Fibroblast of lung (primary cell): ENCODE results near the gene SMIM26. TPM values are rescaled to one million over a fixed set of nuclear protein-coding genes. Genes with fewer than 3 reads are reported as not detected.

Experiments
- DNase-seq, 2 donors: peaks; one replicate each; pipeline versions ENCODE4 v3.0.0 to v3.0.0-alpha.2; 2010; ENCODE audit warnings: low read depth in 2 of 2
- H2AFZ ChIP-seq: 2 replicates; pipeline ENCODE4 v1.5.1; 2012; ENCODE audit warnings: low read length, control low read depth, inconsistent platforms
- H3K27ac ChIP-seq: 2 replicates; pipeline ENCODE4 v1.5.1; 2011; ENCODE audit warnings: low read length, control low read depth; ENCODE audit not compliant: insufficient read depth
- H3K27me3 ChIP-seq: 2 replicates; pipeline ENCODE4 v1.5.1; 2011; ENCODE audit warnings: mild to moderate bottlenecking, low read length; ENCODE audit not compliant: control insufficient read depth, insufficient read depth
- H3K36me3 ChIP-seq: 2 replicates; pipeline ENCODE4 v1.5.1; 2011; ENCODE audit warnings: low read length; ENCODE audit not compliant: control insufficient read depth, insufficient read depth
- H3K4me1 ChIP-seq: 2 replicates; pipeline ENCODE4 v1.5.1; 2011; ENCODE audit warnings: low read length; ENCODE audit not compliant: control insufficient read depth, insufficient read depth; ENCODE audit errors: extremely low read depth
- H3K4me2 ChIP-seq: 2 replicates; pipeline ENCODE4 v1.5.1; 2011; ENCODE audit warnings: low read length, control low read depth; ENCODE audit not compliant: insufficient read depth; ENCODE audit errors: extremely low read depth
- H3K4me3 ChIP-seq, 4 experiments: fragments of 200-600 bp in 1 of 4; sonication (generic) in 1 of 4; replicated peaks in 1 of 4; 2 replicates each; pipeline ENCODE4 v1.5.1; 2011 to 2016; ENCODE audit warnings: low read length in 4 of 4, low read depth in 3 of 4, mild to moderate bottlenecking in 3 of 4, control low read depth in 2 of 4, inconsistent platforms in 1 of 4, mixed read lengths in 1 of 4; ENCODE audit not compliant: insufficient read depth in 1 of 4; ENCODE audit errors: control extremely low read depth in 1 of 4
- H3K79me2 ChIP-seq: 2 replicates; pipeline ENCODE4 v1.5.1; 2012; ENCODE audit warnings: mild to moderate bottlenecking, low read length, inconsistent platforms; ENCODE audit not compliant: control insufficient read depth, insufficient read depth
- H3K9ac ChIP-seq: 2 replicates; pipeline ENCODE4 v1.5.1; 2011; ENCODE audit warnings: mild to moderate bottlenecking, low read length, control low read depth; ENCODE audit not compliant: insufficient read depth
- H3K9me3 ChIP-seq: 2 replicates; pipeline ENCODE4 v1.5.1; 2012; ENCODE audit warnings: low read depth, low read length; ENCODE audit not compliant: control insufficient read depth, insufficient read depth
- H4K20me1 ChIP-seq: 2 replicates; pipeline ENCODE4 v1.5.1; 2011; ENCODE audit warnings: low read length; ENCODE audit not compliant: control insufficient read depth, insufficient read depth; ENCODE audit errors: extremely low read depth
- EZH2 ChIP-seq: IDR thresholded peaks from 2 replicates; pipeline ENCODE4 v1.5.1; 2012; ENCODE audit warnings: low read length, control low read depth, mild to moderate bottlenecking; ENCODE audit errors: missing control alignments
- polyA plus RNA-seq, 2 donors: library from polyadenylated mRNA; depleted of rRNA in 1 of 2; stranded (reverse) in 1 of 2; unstranded in 1 of 2; fragments of >200 nt; gene quantifications; 2 replicates each; pipeline ENCODE4 v1.2.1, GENCODE V29; 2011 to 2012; ENCODE audit warnings: missing spikeins in 1 of 2
- total RNA-seq: library from RNA; depleted of rRNA; stranded (reverse); fragments of >200 nt; gene quantifications from 2 replicates; pipeline ENCODE4 v1.2.1, GENCODE V29; 2014
- TF ChIP-seq, protein P1 (sequence below), 2 donors: IDR thresholded peaks in 1 of 2; conservative IDR thresholded peaks in 1 of 2; 1 replicate in 1 of 2; 2 replicates in 1 of 2; pipeline ENCODE4 v1.5.1; 2011 to 2012; ENCODE audit warnings: low read length in 2 of 2, control low read depth in 1 of 2, inconsistent platforms in 1 of 2, low read depth in 1 of 2, mild to moderate bottlenecking in 1 of 2

The SMIM26 gene
- total and polyA plus RNA-seq, 2 donors (not counting 1 experiment from before 2014, with no cell fraction given), result 81.8 to 115 TPM

DNA sequence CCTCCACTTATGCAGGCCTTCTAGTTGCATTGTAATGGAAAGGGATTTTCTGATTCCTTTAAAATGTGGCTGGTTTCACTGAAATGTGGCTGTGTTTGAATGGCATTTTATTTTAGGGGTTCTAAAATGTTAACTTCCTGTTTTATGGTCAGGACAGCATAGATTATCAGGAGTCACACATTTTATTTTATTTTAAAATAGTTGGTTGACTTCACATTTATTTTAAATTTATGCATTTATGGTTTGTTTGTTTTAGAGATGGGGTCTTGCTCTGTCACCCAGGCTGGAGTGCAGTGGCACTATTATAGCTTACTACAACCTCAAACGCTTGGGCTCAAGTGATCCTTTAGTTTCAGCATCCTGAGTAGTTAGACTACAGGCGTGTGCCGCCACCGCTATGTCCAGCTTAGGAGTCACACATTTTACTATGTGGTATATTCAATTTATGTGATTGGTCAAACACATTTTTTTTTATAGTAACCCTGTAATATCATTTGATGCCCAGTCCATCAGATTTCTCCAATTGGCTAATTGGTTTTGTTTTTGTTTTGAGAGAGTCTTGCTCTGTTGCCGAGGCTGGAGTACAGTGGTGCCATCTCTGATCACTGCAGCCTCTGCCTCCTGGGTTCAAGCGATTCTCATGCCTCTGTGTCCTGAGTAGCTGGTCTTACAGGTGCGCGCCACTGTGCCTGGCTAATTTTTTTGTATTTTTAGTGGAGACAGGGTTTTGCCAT lies 22.9 kb downstream of the SMIM26 start:
- no peaks in the 10 kb centered on the region for H3K4me1 ChIP-seq
- H3K9me3 ChIP-seq, result no peaks in the 10 kb centered on the region
- no peak overlapping the region for H3K4me3 ChIP-seq
- no peak overlapping the region for H2AFZ ChIP-seq
- no peaks in the 10 kb centered on the region for H4K20me1 ChIP-seq
- no peaks in the 10 kb centered on the region for H3K27me3 ChIP-seq
- TF ChIP-seq, protein P1, sequence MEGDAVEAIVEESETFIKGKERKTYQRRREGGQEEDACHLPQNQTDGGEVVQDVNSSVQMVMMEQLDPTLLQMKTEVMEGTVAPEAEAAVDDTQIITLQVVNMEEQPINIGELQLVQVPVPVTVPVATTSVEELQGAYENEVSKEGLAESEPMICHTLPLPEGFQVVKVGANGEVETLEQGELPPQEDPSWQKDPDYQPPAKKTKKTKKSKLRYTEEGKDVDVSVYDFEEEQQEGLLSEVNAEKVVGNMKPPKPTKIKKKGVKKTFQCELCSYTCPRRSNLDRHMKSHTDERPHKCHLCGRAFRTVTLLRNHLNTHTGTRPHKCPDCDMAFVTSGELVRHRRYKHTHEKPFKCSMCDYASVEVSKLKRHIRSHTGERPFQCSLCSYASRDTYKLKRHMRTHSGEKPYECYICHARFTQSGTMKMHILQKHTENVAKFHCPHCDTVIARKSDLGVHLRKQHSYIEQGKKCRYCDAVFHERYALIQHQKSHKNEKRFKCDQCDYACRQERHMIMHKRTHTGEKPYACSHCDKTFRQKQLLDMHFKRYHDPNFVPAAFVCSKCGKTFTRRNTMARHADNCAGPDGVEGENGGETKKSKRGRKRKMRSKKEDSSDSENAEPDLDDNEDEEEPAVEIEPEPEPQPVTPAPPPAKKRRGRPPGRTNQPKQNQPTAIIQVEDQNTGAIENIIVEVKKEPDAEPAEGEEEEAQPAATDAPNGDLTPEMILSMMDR (conservative IDR thresholded peaks at IDR 0.05 in 1 of 2, IDR thresholded peaks at IDR 0.05 in 1 of 2; ENCODE audit: low read depth in 1 of 2, low read length in 2 of 2), result no peak
- no peak for TF ChIP-seq EZH2
- DNase-seq, result no peak
- H3K79me2 ChIP-seq, result peaks cover 6% of the 10 kb centered on the region
- H3K9ac ChIP-seq, result no peak overlapping the region
- no peak overlapping the region for H3K4me2 ChIP-seq
- H3K27ac ChIP-seq, result no peak overlapping the region
- H3K36me3 ChIP-seq, result no peaks in the 10 kb centered on the region

- no peaks in the 10 kb centered on the region for H3K9me3 ChIP-seq
- H3K79me2 ChIP-seq, result no peaks in the 10 kb centered on the region
- no peak overlapping the region for H3K4me2 ChIP-seq
- H3K27me3 ChIP-seq, result no peaks in the 10 kb centered on the region
- no peaks in the 10 kb centered on the region for H4K20me1 ChIP-seq
- H2AFZ ChIP-seq, result no peak overlapping the region
- H3K4me3 ChIP-seq, result no peak overlapping the region
- TF ChIP-seq, protein P1 (conservative IDR thresholded peaks at IDR 0.05 in 1 of 2, IDR thresholded peaks at IDR 0.05 in 1 of 2; ENCODE audit: low read depth in 1 of 2, low read length in 2 of 2), result no peak
- no peak for TF ChIP-seq EZH2
- no peak overlapping the region for H3K27ac ChIP-seq
- no peak for DNase-seq
- H3K9ac ChIP-seq, result no peak overlapping the region
- peaks cover 2% of the 10 kb centered on the region for H3K36me3 ChIP-seq
- H3K4me1 ChIP-seq, result no peaks in the 10 kb centered on the region
Measured at GRCh38 chr20:18596270-18596669, 29.0 kb downstream of the SMIM26 start.

DNA sequence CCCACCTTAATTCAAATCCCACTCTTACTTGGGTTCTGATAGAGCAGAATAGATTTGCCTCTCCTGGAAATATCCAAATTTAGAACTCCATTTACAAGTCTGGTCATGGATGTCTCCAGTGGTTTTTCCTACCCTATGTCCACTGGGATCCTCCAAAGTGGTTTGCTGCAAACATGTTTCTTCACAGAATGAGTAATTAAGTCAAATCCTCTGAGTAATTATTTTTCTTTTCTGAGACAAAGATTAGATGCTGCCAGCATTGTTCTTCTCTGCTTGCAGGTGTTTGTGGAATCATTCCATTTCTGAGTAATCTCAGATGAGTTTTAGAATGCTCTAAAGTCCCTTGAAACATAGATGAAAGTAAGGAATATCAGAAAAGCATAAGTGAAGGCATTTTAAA lies 42.5 kb downstream of the SMIM26 start:
- TF ChIP-seq EZH2, result no peak
- TF ChIP-seq, protein P1 (conservative IDR thresholded peaks at IDR 0.05 in 1 of 2, IDR thresholded peaks at IDR 0.05 in 1 of 2; ENCODE audit: low read depth in 1 of 2, low read length in 2 of 2), result no peak
- no peaks in the 10 kb centered on the region for H3K27me3 ChIP-seq
- no peaks in the 10 kb centered on the region for H4K20me1 ChIP-seq
- H3K27ac ChIP-seq, result no peak overlapping the region
- H3K4me3 ChIP-seq, result no peak overlapping the region
- H3K79me2 ChIP-seq, result no peaks in the 10 kb centered on the region
- no peak overlapping the region for H3K4me2 ChIP-seq
- no peaks in the 10 kb centered on the region for H3K9me3 ChIP-seq
- H2AFZ ChIP-seq, result no peak overlapping the region
- H3K9ac ChIP-seq, result no peak overlapping the region
- no peaks in the 10 kb centered on the region for H3K36me3 ChIP-seq
- no peaks in the 10 kb centered on the region for H3K4me1 ChIP-seq
- DNase-seq, result no peak
